Measurements from ENCODE around the gene TRAK2. TPM values are rescaled to one million over a fixed set of nuclear protein-coding genes. Genes with fewer than 3 reads are reported as not detected.
"Not testable (repeated sequence)": the region's sequence is repeated elsewhere in the genome, so short reads cannot be mapped to it uniquely, and the experiment has no call there.

The TRAK2 gene
- total RNA-seq, 1 experiment from 2014 or later: 30.1 TPM

DNA sequence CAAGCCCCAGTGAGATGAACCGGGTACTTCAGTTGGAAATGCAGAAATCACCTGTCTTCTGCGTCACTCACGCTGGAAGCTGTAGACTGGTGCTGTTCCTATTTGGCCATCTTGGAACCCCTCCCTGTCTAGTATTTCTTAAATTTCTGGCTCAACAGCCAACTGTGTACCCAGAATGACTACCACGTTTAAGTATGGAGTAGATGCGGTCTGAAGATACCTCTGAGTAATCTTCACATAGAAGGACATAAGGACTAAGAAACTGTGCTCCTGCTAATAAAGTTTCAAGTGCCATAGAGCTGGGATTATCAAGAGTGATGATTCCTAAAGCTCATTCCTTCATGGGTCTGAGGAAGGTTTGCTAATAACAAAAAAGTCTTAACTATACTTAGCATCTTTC, 20.4 kb downstream of the TRAK2 start:
- no peak overlapping the region for H3K4me3 ChIP-seq (ENCODE audit: low read depth, low read length, poor library complexity, severe bottlenecking)
- ChIA-PET CTCF (no interaction called here), POLR2A (ENCODE audit: low non-redundant PET) (no interaction called here)
- no peaks in the 10 kb centered on the region for H3K27me3 ChIP-seq (replicated peaks; ENCODE audit: insufficient read depth, low read depth, low read length, poor library complexity)
- no peak for DNase-seq (ENCODE audit: low spot score)
- no peaks in the 10 kb centered on the region for H3K9me3 ChIP-seq (ENCODE audit: low read depth, low read length, poor library complexity, severe bottlenecking)
- H3K36me3 ChIP-seq (ENCODE audit: insufficient read depth, low read length, poor library complexity, severe bottlenecking): no peaks in the 10 kb centered on the region
- no TSS peak for BruUV-seq (replicated peaks)
- no peak overlapping the region for H3K27ac ChIP-seq (ENCODE audit: low read depth, low read length, poor library complexity, severe bottlenecking)
- peaks cover 42% of the 10 kb centered on the region for H3K4me1 ChIP-seq (ENCODE audit: insufficient read depth, low read length, poor library complexity, severe bottlenecking)
- TF ChIP-seq, protein P1, sequence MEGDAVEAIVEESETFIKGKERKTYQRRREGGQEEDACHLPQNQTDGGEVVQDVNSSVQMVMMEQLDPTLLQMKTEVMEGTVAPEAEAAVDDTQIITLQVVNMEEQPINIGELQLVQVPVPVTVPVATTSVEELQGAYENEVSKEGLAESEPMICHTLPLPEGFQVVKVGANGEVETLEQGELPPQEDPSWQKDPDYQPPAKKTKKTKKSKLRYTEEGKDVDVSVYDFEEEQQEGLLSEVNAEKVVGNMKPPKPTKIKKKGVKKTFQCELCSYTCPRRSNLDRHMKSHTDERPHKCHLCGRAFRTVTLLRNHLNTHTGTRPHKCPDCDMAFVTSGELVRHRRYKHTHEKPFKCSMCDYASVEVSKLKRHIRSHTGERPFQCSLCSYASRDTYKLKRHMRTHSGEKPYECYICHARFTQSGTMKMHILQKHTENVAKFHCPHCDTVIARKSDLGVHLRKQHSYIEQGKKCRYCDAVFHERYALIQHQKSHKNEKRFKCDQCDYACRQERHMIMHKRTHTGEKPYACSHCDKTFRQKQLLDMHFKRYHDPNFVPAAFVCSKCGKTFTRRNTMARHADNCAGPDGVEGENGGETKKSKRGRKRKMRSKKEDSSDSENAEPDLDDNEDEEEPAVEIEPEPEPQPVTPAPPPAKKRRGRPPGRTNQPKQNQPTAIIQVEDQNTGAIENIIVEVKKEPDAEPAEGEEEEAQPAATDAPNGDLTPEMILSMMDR (conservative IDR thresholded peaks at IDR 0.05; ENCODE audit: low read depth, low read length): no peak
- TF ChIP-seq EZH2 (IDR thresholded peaks at IDR 0.05; ENCODE audit: borderline replicate concordance, low read depth, low read length, poor library complexity, severe bottlenecking): no peak
- intact Hi-C loops (cut with micrococcal nuclease; ENCODE audit: unreplicated experiment): no loop called here

- peaks cover 37% of the 10 kb centered on the region for H3K4me1 ChIP-seq (ENCODE audit: insufficient read depth, low read length, poor library complexity, severe bottlenecking)
- H3K9me3 ChIP-seq (ENCODE audit: low read depth, low read length, poor library complexity, severe bottlenecking); H3K27me3 ChIP-seq (replicated peaks; ENCODE audit: insufficient read depth, low read depth, low read length, poor library complexity); intact Hi-C loops (cut with micrococcal nuclease; ENCODE audit: unreplicated experiment); CTCF ChIA-PET; H3K27ac ChIP-seq (ENCODE audit: low read depth, low read length, poor library complexity, severe bottlenecking); DNase-seq (ENCODE audit: low spot score); POLR2A ChIA-PET (ENCODE audit: low non-redundant PET); H3K36me3 ChIP-seq (ENCODE audit: insufficient read depth, low read length, poor library complexity, severe bottlenecking); BruUV-seq (replicated peaks); H3K4me3 ChIP-seq (ENCODE audit: low read depth, low read length, poor library complexity, severe bottlenecking): not testable (repeated sequence)
Observed at GRCh38 chr2:201430322-201430721, 20.9 kb downstream of the TRAK2 start.

DNA sequence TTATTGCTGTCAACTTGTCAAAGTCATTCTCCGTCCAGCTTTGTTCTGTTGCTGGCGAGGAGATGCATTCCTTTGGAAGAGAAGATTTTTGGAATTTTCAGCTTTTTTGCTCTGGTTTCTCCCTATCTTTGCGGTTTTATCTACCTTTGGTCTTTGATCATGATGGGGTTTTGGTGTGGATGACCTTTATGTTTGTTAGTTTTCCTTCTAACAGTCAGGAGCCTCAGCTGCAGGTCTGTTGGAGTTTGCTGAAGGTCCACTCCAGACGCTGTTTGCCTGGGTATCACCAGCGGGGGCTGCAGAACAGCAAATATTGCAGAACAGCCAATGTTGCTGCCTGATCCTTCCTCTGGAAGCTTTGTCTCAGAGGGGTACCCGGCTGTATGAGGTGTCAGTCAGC, 21.4 kb downstream of the TRAK2 start:
- H3K9me3 ChIP-seq (ENCODE audit: low read depth, low read length, poor library complexity, severe bottlenecking); CTCF ChIA-PET; H3K27ac ChIP-seq (ENCODE audit: low read depth, low read length, poor library complexity, severe bottlenecking); H3K36me3 ChIP-seq (ENCODE audit: insufficient read depth, low read length, poor library complexity, severe bottlenecking); DNase-seq (ENCODE audit: low spot score); intact Hi-C loops (cut with micrococcal nuclease; ENCODE audit: unreplicated experiment); POLR2A ChIA-PET (ENCODE audit: low non-redundant PET); H3K27me3 ChIP-seq (replicated peaks; ENCODE audit: insufficient read depth, low read depth, low read length, poor library complexity); H3K4me3 ChIP-seq (ENCODE audit: low read depth, low read length, poor library complexity, severe bottlenecking); BruUV-seq (replicated peaks): not testable (repeated sequence)
- H3K4me1 ChIP-seq (ENCODE audit: insufficient read depth, low read length, poor library complexity, severe bottlenecking): peaks cover 33% of the 10 kb centered on the region

GRCh38 chr2:201428366-201428765, 22.9 kb downstream of the TRAK2 start:
- H3K27me3 ChIP-seq (replicated peaks; ENCODE audit: insufficient read depth, low read depth, low read length, poor library complexity); H3K36me3 ChIP-seq (ENCODE audit: insufficient read depth, low read length, poor library complexity, severe bottlenecking); CTCF ChIA-PET; DNase-seq (ENCODE audit: low spot score); BruUV-seq (replicated peaks); H3K27ac ChIP-seq (ENCODE audit: low read depth, low read length, poor library complexity, severe bottlenecking); H3K4me3 ChIP-seq (ENCODE audit: low read depth, low read length, poor library complexity, severe bottlenecking); H3K9me3 ChIP-seq (ENCODE audit: low read depth, low read length, poor library complexity, severe bottlenecking); intact Hi-C loops (cut with micrococcal nuclease; ENCODE audit: unreplicated experiment); POLR2A ChIA-PET (ENCODE audit: low non-redundant PET): not testable (repeated sequence)
- H3K4me1 ChIP-seq (ENCODE audit: insufficient read depth, low read length, poor library complexity, severe bottlenecking): peaks cover 28% of the 10 kb centered on the region

DNA sequence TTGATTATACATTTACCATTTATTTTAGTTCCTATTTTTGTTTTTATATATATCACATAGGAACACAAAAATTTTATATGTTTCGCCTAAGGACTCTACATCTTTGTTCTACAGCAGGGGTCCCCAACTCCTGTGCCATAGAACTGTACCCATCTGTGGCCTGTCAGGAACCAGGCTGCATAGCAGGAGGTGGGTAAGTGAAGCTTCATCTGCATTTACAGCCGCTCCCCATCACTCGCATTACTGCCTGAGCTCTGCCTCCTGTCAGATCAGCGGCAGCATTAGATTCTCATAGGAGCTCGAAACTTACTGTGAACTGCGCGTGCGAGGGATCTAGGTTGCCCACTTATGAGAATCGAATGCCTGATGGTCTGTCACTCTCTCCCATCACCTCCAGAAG, 25.3 kb downstream of the TRAK2 start:
- no peak overlapping the region for H3K4me3 ChIP-seq (ENCODE audit: low read depth, low read length, poor library complexity, severe bottlenecking)
- no TSS peak for BruUV-seq (replicated peaks)
- H3K36me3 ChIP-seq (ENCODE audit: insufficient read depth, low read length, poor library complexity, severe bottlenecking): no peaks in the 10 kb centered on the region
- no peaks in the 10 kb centered on the region for H3K27me3 ChIP-seq (replicated peaks; ENCODE audit: insufficient read depth, low read depth, low read length, poor library complexity)
- H3K27ac ChIP-seq (ENCODE audit: low read depth, low read length, poor library complexity, severe bottlenecking): no peak overlapping the region
- peaks cover 29% of the 10 kb centered on the region for H3K4me1 ChIP-seq (ENCODE audit: insufficient read depth, low read length, poor library complexity, severe bottlenecking)
- ChIA-PET POLR2A (ENCODE audit: low non-redundant PET) (no interaction called here), CTCF (interaction anchor here (0.6 kb wide), 1 partner anchor 174 kb away, joined by 3 read pairs; no protein-coding TSS in a partner anchor)
- TF ChIP-seq, protein P1 (conservative IDR thresholded peaks at IDR 0.05; ENCODE audit: low read depth, low read length): no peak
- no peak for TF ChIP-seq EZH2 (IDR thresholded peaks at IDR 0.05; ENCODE audit: borderline replicate concordance, low read depth, low read length, poor library complexity, severe bottlenecking)
- intact Hi-C loops (cut with micrococcal nuclease; ENCODE audit: unreplicated experiment): no loop called here
- H3K9me3 ChIP-seq (ENCODE audit: low read depth, low read length, poor library complexity, severe bottlenecking): no peaks in the 10 kb centered on the region
- DNase-seq (ENCODE audit: low spot score): no peak
